HepG2 (cell line): ENCODE measurements around the gene UBAC1. TPM values are rescaled to one million over a fixed set of nuclear protein-coding genes. Genes with fewer than 3 reads are reported as not detected.

Experiments
- GABPB1 ChIP-seq: IDR thresholded peaks from 2 replicates; pipeline ENCODE4 v1.6.1; 2016; ENCODE audit warnings: mild to moderate bottlenecking, missing genetic modification reagents, moderate library complexity, missing compliant biosample characterization
- HDAC1 ChIP-seq: sonication (generic); formaldehyde crosslinking; IDR thresholded peaks from 2 replicates; pipeline ENCODE4 v1.5.1; 2020; ENCODE audit warnings: mild to moderate bottlenecking, missing genetic modification reagents
- HMGA1 ChIP-seq: sonication (generic); formaldehyde crosslinking; conservative IDR thresholded peaks from 2 replicates; pipeline ENCODE4 v1.4.0; 2020; ENCODE audit warnings: missing genetic modification reagents
- HNF4A ChIP-seq: sonication (generic); formaldehyde crosslinking; IDR thresholded peaks from 2 replicates; pipeline ENCODE4 v1.4.0; 2020; ENCODE audit warnings: missing genetic modification reagents
- NCOA5 ChIP-seq: sonication (generic); formaldehyde crosslinking; IDR thresholded peaks from 2 replicates; pipeline ENCODE4 v1.4.0; 2020; ENCODE audit warnings: missing genetic modification reagents
- NR2F1 ChIP-seq, 2 experiments: fragments of 450-650 bp in 1 of 2; formaldehyde crosslinking in 1 of 2; IDR thresholded peaks; 2 replicates each; pipeline versions ENCODE4 v1.5.0 to v1.6.1; 2016 to 2020; ENCODE audit warnings: mild to moderate bottlenecking in 1 of 2, missing compliant biosample characterization in 1 of 2, missing genetic modification reagents in 1 of 2, moderate library complexity in 1 of 2
- PHF21A ChIP-seq: sonication (generic); formaldehyde crosslinking; IDR thresholded peaks from 2 replicates; pipeline ENCODE4 v1.5.0; 2020; ENCODE audit warnings: mild to moderate bottlenecking, missing genetic modification reagents
- PRMT3 ChIP-seq: sonication (generic); formaldehyde crosslinking; IDR thresholded peaks from 2 replicates; pipeline ENCODE4 v1.8.1; 2022; ENCODE audit warnings: low read depth, mild to moderate bottlenecking, moderate library complexity, missing genetic modification reagents, borderline replicate concordance
- SMAD9 ChIP-seq: sonication (generic); formaldehyde crosslinking; IDR thresholded peaks from 2 replicates; pipeline ENCODE4 v1.5.1; 2020; ENCODE audit warnings: mild to moderate bottlenecking, missing genetic modification reagents
- SRSF9 ChIP-seq: fragments of 200-400 bp; formaldehyde crosslinking; IDR thresholded peaks from 2 replicates; pipeline ENCODE4 v1.6.1; 2018; ENCODE audit warnings: borderline replicate concordance, mild to moderate bottlenecking, low read depth, low read length; ENCODE audit not compliant: insufficient read depth, poor library complexity, severe bottlenecking
- TAF1 ChIP-seq: sonication (generic); formaldehyde crosslinking; IDR thresholded peaks from 2 replicates; pipeline ENCODE4 v1.4.0; 2020; ENCODE audit warnings: missing genetic modification reagents
- ZFP90 ChIP-seq: sonication (generic); formaldehyde crosslinking; IDR thresholded peaks from 2 replicates; pipeline ENCODE4 v1.8.0; 2022; ENCODE audit warnings: missing genetic modification reagents, mild to moderate bottlenecking, inconsistent platforms, borderline replicate concordance
- ZMYM4 ChIP-seq: sonication (generic); formaldehyde crosslinking; IDR thresholded peaks from 2 replicates; pipeline ENCODE4 v1.8.1; 2023; ENCODE audit warnings: mild to moderate bottlenecking, missing genetic modification reagents
- ZNF281 ChIP-seq: sonication (generic); formaldehyde crosslinking; IDR thresholded peaks from 2 replicates; pipeline ENCODE4 v1.4.0; 2020; ENCODE audit warnings: missing genetic modification reagents, borderline replicate concordance
- ZNF552 ChIP-seq: sonication (generic); formaldehyde crosslinking; IDR thresholded peaks from 2 replicates; pipeline ENCODE4 v1.9.0; 2022; ENCODE audit warnings: missing genetic modification reagents, mild to moderate bottlenecking, borderline replicate concordance
- ZNF615 ChIP-seq: sonication (generic); formaldehyde crosslinking; IDR thresholded peaks from 2 replicates; pipeline ENCODE4 v1.5.0; 2020; ENCODE audit warnings: mild to moderate bottlenecking, missing genetic modification reagents, borderline replicate concordance
- ZNF781 ChIP-seq: sonication (generic); formaldehyde crosslinking; IDR thresholded peaks from 2 replicates; pipeline ENCODE4 v1.5.1; 2020; ENCODE audit warnings: borderline replicate concordance, mild to moderate bottlenecking, missing genetic modification reagents; ENCODE audit errors: not compliant biosample characterization
- polyA plus RNA-seq, 8 experiments: library from polyadenylated mRNA; depleted of rRNA in 3 of 8; stranded (reverse) in 7 of 8; unstranded in 1 of 8; fragments of >200 nt; fragmentation: Illumina TruSeq in 4 of 8; extraction: Trizol in 4 of 8; gene quantifications; 2 replicates each; pipeline versions ENCODE4 v1.2.1 to v1.2.3, GENCODE V29; 2011 to 2016; ENCODE audit warnings: low read depth in 4 of 8, missing spikeins in 1 of 8, mixed read lengths in 1 of 8; ENCODE audit not compliant: insufficient read depth in 1 of 8
- total RNA-seq, 5 experiments: library from RNA; depleted of rRNA; stranded (reverse); fragments of >200 nt; fragmentation: Illumina TruSeq; extraction: Trizol; gene quantifications; 2 replicates each; pipeline ENCODE4 v1.2.3, GENCODE V29; 2016; ENCODE audit warnings: low read depth in 1 of 5
- TF ChIP-seq, protein P1 (sequence below), 2 experiments: sonication (generic) in 1 of 2; formaldehyde crosslinking in 1 of 2; IDR thresholded peaks; 2 replicates each; pipeline versions ENCODE4 v1.4.0 to v1.6.1; 2018 to 2020; ENCODE audit warnings: missing genetic modification reagents in 2 of 2, borderline replicate concordance in 1 of 2, low read depth in 1 of 2, mild to moderate bottlenecking in 1 of 2, missing biosample characterization in 1 of 2
- TF ChIP-seq, protein P2 (sequence below): sonication (generic); formaldehyde crosslinking; IDR thresholded peaks from 2 replicates; pipeline ENCODE4 v1.4.0; 2020; ENCODE audit warnings: missing genetic modification reagents, borderline replicate concordance
- TF ChIP-seq, protein P3 (sequence below): IDR thresholded peaks from 2 replicates; pipeline ENCODE4 v1.6.1; 2016; ENCODE audit warnings: low read depth, borderline replicate concordance

The UBAC1 gene
- total and polyA plus RNA-seq, 2 of the 13 experiments (the other 11 are each of a cell fraction or from before 2014, with no cell fraction given) = 32.2 to 34.1 TPM

DNA sequence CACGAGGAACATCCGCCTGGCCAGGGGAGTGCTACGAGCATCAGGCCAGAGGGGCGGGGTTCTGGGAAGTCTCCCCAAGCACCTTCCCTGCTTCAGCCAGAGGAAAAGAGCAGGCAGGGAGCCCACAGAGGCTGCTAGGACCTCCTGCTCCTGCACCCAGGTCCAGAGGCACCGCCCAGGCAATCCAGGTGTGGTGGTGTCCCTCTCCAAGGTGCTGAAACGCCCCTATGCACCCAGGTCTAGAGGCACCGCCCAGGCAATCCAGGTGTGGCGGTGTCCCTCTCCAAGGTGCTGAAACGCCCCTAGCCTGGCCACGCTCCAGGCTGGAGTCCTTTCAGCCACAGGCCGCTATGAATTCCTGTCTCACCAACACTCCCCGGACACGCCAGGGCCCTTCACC is 10.7 kb upstream of the UBAC1 start (continued):
- TF ChIP-seq ZNF281 (CRISPR knock-in tag) = peak; percentile 89
- TF ChIP-seq ZNF615 (CRISPR knock-in tag) = peak; percentile 99
- peak; percentile 99 for TF ChIP-seq ZNF552 (CRISPR knock-in tag)
- TF ChIP-seq PRMT3 (CRISPR knock-in tag) = peak; percentile 99
- TF ChIP-seq, protein P1, sequence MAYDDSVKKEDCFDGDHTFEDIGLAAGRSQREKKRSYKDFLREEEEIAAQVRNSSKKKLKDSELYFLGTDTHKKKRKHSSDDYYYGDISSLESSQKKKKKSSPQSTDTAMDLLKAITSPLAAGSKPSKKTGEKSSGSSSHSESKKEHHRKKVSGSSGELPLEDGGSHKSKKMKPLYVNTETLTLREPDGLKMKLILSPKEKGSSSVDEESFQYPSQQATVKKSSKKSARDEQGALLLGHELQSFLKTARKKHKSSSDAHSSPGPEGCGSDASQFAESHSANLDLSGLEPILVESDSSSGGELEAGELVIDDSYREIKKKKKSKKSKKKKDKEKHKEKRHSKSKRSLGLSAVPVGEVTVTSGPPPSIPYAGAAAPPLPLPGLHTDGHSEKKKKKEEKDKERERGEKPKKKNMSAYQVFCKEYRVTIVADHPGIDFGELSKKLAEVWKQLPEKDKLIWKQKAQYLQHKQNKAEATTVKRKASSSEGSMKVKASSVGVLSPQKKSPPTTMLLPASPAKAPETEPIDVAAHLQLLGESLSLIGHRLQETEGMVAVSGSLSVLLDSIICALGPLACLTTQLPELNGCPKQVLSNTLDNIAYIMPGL (CRISPR knock-in tag; IDR thresholded peaks at IDR 0.05; ENCODE audit: borderline replicate concordance in 1 of 2, low read depth in 1 of 2) = peak; percentile 35 to 92; a peak in 2 of 4 replicates
- TF ChIP-seq ZMYM4 = peak; percentile 92
- TF ChIP-seq NR2F1 (CRISPR knock-in tag; IDR thresholded peaks at IDR 0.05) = no peak; a peak in 1 of 4 replicates
- TF ChIP-seq SRSF9 = no peak
- TF ChIP-seq, protein P2, sequence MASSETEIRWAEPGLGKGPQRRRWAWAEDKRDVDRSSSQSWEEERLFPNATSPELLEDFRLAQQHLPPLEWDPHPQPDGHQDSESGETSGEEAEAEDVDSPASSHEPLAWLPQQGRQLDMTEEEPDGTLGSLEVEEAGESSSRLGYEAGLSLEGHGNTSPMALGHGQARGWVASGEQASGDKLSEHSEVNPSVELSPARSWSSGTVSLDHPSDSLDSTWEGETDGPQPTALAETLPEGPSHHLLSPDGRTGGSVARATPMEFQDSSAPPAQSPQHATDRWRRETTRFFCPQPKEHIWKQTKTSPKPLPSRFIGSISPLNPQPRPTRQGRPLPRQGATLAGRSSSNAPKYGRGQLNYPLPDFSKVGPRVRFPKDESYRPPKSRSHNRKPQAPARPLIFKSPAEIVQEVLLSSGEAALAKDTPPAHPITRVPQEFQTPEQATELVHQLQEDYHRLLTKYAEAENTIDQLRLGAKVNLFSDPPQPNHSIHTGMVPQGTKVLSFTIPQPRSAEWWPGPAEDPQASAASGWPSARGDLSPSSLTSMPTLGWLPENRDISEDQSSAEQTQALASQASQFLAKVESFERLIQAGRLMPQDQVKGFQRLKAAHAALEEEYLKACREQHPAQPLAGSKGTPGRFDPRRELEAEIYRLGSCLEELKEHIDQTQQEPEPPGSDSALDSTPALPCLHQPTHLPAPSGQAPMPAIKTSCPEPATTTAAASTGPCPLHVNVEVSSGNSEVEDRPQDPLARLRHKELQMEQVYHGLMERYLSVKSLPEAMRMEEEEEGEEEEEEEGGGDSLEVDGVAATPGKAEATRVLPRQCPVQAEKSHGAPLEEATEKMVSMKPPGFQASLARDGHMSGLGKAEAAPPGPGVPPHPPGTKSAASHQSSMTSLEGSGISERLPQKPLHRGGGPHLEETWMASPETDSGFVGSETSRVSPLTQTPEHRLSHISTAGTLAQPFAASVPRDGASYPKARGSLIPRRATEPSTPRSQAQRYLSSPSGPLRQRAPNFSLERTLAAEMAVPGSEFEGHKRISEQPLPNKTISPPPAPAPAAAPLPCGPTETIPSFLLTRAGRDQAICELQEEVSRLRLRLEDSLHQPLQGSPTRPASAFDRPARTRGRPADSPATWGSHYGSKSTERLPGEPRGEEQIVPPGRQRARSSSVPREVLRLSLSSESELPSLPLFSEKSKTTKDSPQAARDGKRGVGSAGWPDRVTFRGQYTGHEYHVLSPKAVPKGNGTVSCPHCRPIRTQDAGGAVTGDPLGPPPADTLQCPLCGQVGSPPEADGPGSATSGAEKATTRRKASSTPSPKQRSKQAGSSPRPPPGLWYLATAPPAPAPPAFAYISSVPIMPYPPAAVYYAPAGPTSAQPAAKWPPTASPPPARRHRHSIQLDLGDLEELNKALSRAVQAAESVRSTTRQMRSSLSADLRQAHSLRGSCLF (CRISPR knock-in tag) = peak; percentile 99
- peak; percentile 100 for TF ChIP-seq ZNF781 (CRISPR knock-in tag)
- no peak for TF ChIP-seq PHF21A (CRISPR knock-in tag)
- TF ChIP-seq ZFP90 = peak; percentile 99
- peak; percentile 97 for TF ChIP-seq HDAC1
- TF ChIP-seq, protein P3, sequence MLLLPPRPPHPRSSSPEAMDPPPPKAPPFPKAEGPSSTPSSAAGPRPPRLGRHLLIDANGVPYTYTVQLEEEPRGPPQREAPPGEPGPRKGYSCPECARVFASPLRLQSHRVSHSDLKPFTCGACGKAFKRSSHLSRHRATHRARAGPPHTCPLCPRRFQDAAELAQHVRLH (CRISPR knock-in tag) = peak; percentile 100
- 0 out of 2 replicates have a peak, but pooled peaks have one; percentile 22 for TF ChIP-seq HNF4A
- TF ChIP-seq GABPB1 (CRISPR knock-in tag) = peak; percentile 77
- TF ChIP-seq SMAD9 (CRISPR knock-in tag) = peak; percentile 99
- no peak for TF ChIP-seq HMGA1 (CRISPR knock-in tag)
- no peak for TF ChIP-seq NCOA5 (CRISPR knock-in tag)
- peak; percentile 60 for TF ChIP-seq TAF1 (CRISPR knock-in tag)
